ENCODE measurements around the gene ROS1.
"Not testable (repeated sequence)": the region's sequence is repeated elsewhere in the genome, so short reads cannot be mapped to it uniquely, and the experiment has no call there.

Gene ROS1

GRCh38 chr6:117253785-117254184 is 172.0 kb downstream of the ROS1 start:
- H3K4me3 ChIP-seq (replicated peaks; ENCODE audit: low read depth, low read length): no peak overlapping the region
- TF ChIP-seq CTCF (IDR thresholded peaks at IDR 0.05; ENCODE audit: insufficient read depth, low read length, poor library complexity, severe bottlenecking): no peak
- no peaks in the 10 kb centered on the region for H3K27me3 ChIP-seq (replicated peaks; ENCODE audit: control insufficient read depth, insufficient read depth, low read length)
- no peak for DNase-seq (ENCODE audit: extremely low read depth, insufficient read length)
- no peaks in the 10 kb centered on the region for H3K36me3 ChIP-seq (ENCODE audit: control insufficient read depth, insufficient read depth, low read length)

DNA sequence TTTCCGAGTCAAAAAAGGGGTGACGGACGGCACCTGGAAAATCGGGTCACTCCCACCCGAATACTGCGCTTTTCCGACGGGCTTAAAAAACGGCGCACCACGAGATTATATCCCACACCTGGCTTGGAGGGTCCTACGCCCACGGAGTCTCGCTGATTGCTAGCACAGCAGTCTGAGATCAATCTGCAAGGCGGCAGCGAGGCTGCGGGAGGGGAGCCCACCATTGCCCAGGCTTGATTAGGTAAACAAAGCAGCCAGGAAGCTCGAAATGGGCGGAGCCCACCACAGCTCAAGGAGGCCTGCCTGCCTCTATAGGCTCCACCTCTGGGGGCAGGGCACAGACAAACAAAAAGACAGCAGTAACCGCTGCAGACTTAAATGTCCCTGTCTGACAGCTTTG is 180.8 kb downstream of the ROS1 start:
- H3K36me3 ChIP-seq (ENCODE audit: control insufficient read depth, insufficient read depth, low read length); DNase-seq (ENCODE audit: extremely low read depth, insufficient read length); H3K4me3 ChIP-seq (replicated peaks; ENCODE audit: low read depth, low read length); H3K27me3 ChIP-seq (replicated peaks; ENCODE audit: control insufficient read depth, insufficient read depth, low read length): not testable (repeated sequence)

- not testable (repeated sequence) for H3K27me3 ChIP-seq (replicated peaks; ENCODE audit: control insufficient read depth, insufficient read depth, low read length); H3K4me3 ChIP-seq (replicated peaks; ENCODE audit: low read depth, low read length); DNase-seq (ENCODE audit: extremely low read depth, insufficient read length); H3K36me3 ChIP-seq (ENCODE audit: control insufficient read depth, insufficient read depth, low read length)
Observed at GRCh38 chr6:117244571-117244970, 181.2 kb downstream of the ROS1 start.
